GM08714 (cell line): ENCODE results near the gene ISM2.

ENCODE experiments used
- H3K4me3 ChIP-seq: fragments of 200-500 bp; sonication (Bioruptor generic); 2 replicates; pipeline ENCODE4 v1.5.1; 2014; ENCODE audit warnings: mild to moderate bottlenecking, low read length, inconsistent platforms
- ZNF274 ChIP-seq: IDR thresholded peaks from 2 replicates; pipeline ENCODE4 v1.6.1; 2012; ENCODE audit warnings: mild to moderate bottlenecking, low read depth, low read length

The ISM2 gene

GRCh38 chr14:77489041-77489440 lies 9.6 kb downstream of the ISM2 start:
- no peak overlapping the region for H3K4me3 ChIP-seq
- no peak for TF ChIP-seq ZNF274

GRCh38 chr14:77488558-77488957 lies 10.1 kb downstream of the ISM2 start:
- no peak for TF ChIP-seq ZNF274

GRCh38 chr14:77485901-77486678 lies 12.5 kb downstream of the ISM2 start:
- no peak overlapping the region for H3K4me3 ChIP-seq
- no peak for TF ChIP-seq ZNF274

More at GRCh38 chr14:77488558-77488957, 10.1 kb downstream of the ISM2 start:
- H3K4me3 ChIP-seq, result no peak overlapping the region

- TF ChIP-seq ZNF274, result no peak
- no peak overlapping the region for H3K4me3 ChIP-seq
Observed at GRCh38 chr14:77485256-77485655, 13.4 kb downstream of the ISM2 start.

DNA sequence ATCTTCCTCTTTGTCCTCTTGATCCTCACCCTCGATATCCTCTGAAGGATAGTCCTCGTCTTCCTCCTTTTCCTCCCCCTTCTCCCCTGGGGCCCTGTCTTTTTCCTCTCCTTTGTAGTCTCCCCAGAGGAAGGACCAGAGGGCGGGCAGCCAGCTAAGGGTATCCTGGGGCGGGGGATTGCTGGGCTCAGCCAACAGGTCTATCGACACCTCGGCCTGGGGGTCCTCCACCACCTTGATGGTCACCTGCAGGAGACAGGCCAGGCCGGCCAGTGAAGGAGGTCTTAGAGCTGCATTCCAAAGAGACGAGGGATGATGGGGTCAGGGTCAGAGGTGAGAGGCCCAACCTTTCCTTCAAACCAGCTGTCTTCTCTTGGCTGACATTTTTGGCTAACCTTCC lies 16.2 kb downstream of the ISM2 start:
- H3K4me3 ChIP-seq, result no peak overlapping the region
- no peak for TF ChIP-seq ZNF274

GRCh38 chr14:77478796-77479195 lies 19.8 kb downstream of the ISM2 start:
- no peak overlapping the region for H3K4me3 ChIP-seq
- no peak for TF ChIP-seq ZNF274

DNA sequence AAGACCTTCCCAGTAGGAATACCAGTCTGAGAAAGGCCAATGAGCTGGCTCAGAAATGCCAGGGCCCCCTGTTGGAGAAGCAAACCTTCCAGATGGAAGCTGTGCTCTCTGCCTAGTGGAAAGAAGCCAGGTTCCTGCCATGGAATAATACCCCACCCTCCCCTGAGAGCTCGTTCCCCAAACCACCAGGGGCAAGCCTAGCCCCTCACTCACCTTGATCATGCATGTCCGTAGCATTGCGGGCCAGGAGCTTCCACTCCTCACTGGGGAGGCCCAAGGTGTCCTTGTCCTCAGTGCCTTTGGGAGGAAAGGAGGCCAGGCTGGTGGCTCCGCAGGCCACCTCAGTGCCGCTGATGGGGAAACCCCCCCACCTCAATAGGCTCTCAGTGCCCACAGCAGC lies 20.6 kb downstream of the ISM2 start:
- TF ChIP-seq ZNF274, result no peak

DNA sequence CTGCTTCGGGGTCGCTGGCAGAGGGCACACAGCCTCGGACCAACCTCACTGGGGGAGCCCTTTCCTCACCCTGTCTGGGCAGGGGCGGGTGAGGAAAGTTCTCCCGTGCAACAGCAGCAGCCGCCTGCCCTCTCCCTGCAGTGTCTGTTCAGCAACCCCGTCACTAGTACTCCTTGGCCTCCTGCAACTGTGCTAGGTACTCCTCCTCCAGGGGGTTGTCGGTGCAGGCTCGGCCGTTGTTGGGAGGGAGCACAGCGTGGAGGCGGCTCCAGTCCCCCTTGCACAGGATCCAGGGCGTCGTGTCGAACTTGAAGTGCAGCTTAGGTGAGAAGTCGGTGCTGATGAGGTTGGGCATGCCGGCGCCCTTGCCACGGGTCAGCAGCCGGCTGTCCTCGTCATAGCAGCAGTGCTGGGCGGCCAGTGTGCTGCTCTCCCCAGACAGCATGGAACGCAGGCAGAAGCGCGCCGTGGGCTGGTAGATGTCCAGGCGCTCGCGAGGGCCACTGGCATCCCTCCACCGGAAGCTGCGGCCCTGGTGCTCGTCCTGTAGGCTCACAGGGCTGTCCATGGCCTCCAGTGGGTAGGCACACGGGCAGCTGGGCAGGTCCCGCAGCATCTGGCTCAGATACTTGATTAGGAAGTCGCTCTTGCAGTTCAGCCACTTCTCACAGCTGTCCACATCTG lies 23.0 kb downstream of the ISM2 start:
- no peak overlapping the region for H3K4me3 ChIP-seq
- TF ChIP-seq ZNF274, result no peak

More for the DNA sequence above, 20.6 kb downstream of the ISM2 start:
- no peak overlapping the region for H3K4me3 ChIP-seq

DNA sequence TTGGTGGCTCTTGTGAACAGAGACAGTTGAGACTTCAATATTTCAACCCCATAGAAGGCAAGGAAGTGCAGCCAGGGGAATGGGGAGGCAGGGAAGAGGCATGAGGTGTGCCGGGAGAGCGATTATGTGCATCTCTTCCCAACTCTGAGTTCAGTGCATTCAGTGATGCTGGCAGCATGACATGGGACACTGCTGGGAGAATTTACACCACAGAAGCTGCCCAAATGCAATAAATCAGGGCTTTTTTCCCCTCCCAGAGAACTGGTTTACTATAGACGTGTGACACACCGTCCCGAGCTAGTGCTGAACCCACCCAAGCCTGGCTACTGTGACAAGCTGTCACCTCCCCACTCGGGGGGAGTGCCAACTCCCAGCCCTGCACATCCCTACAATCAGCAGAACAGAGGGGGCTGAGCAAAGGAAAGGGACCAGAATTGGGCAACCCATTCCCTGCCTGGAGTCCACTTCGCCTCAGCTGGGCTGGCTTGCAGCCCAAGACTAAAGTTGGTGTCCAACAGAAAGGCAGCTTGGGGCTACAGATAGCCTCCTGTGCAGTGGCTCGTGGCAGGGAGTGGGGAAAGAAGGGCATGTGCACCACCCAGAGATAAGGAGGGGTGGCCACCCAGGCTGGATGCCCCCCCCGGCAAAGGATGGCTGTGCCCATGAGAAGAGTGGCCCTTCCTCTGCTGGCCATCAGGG lies 24.0 kb downstream of the ISM2 start:
- H3K4me3 ChIP-seq, result no peak overlapping the region
- TF ChIP-seq ZNF274, result no peak

DNA sequence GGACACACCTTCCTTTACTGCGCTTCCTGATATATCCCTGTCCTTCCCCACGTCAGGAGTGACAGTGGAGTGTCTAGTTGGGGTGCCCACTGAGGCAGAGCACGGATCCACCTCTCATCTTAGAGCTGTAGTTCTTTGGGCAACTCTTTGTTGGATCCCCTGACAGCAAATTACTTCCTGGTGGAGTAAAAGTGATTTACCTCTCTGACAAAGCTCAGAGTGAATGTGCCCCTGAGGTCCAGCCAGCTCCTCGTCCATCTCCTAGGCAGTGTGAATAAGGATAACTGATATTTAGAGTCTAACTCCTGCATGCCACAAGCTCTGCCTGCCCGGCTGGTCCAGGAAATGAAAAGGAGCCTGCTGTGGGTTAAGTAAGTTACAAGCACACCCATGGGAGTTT lies 24.7 kb downstream of the ISM2 start:
- no peak for TF ChIP-seq ZNF274
- H3K4me3 ChIP-seq, result no peak overlapping the region

DNA sequence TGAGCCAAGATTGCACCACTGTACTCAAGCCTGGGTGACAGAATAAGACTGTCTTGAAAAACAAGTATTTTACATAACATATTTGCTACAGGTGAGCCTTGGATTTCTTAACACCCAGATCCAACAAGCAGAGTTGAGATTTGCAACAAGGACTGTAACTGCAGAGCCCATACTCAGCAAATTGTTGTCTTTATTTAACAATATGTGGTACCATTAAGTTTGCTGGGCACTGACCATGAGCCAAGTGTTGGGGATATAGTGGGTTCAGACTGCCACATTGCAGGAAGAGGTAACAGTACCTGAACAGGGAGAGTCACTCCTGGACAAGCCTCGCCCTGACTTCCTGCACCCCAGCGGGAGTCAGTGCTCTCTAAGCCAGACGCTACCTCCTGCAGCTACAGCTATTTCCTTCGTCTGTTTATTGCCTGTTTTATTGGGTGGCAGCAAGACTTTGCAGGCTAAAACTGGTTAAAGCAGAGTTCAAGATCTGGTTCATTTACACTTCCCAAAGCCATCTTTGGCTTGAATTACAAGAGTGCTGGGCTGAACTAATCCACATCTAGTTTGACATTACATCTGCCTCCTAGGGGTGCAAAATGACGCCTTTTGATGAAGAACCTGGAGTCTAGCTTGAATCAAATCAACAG lies 28.3 kb downstream of the ISM2 start:
- H3K4me3 ChIP-seq, result no peak overlapping the region
- no peak for TF ChIP-seq ZNF274

DNA sequence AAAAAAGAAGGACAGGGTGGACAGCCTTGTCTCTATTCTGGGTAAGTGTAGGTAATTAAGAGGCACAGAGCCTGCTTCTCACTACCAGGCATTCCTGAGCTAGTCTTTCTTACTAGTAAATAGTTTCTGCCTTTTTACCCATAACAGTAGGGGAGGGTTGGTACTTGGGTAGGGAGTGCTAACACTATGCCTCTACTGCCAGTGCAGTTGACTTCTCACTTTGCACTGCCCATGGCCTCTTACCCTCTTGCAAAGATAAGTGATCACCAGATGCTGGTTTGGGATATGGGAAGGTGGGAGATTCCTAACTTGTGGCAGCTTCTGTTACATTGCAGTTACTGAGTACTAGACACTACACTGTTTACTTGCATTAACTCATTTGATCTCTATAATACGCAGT lies 29.1 kb downstream of the ISM2 start:
- no peak overlapping the region for H3K4me3 ChIP-seq
- TF ChIP-seq ZNF274, result no peak

- TF ChIP-seq ZNF274, result no peak
- H3K4me3 ChIP-seq, result no peak overlapping the region
Observed at GRCh38 chr14:77469067-77469505, 29.5 kb downstream of the ISM2 start.

GRCh38 chr14:77467801-77468200 lies 30.8 kb downstream of the ISM2 start:
- TF ChIP-seq ZNF274, result no peak

More at GRCh38 chr14:77467801-77468200, 30.8 kb downstream of the ISM2 start:
- no peak overlapping the region for H3K4me3 ChIP-seq
